ENCODE data around the gene GMNN.

GMNN gene

GRCh38 chr6:24807584-24807983, 32.8 kb downstream of the GMNN start:
- Histone ChIP-seq H3K36me3 (ENCODE audit: control insufficient read depth in 2 of 2, insufficient read depth in 1 of 2, low read length in 2 of 2) (no peaks in the 10 kb centered on the region), H3K9me3 (ENCODE audit: control insufficient read depth, insufficient read depth, low read depth, low read length) (no peaks in the 10 kb centered on the region), H3K4me1 (ENCODE audit: control insufficient read depth, insufficient read depth, low read length) (no peaks in the 10 kb centered on the region), H3K27ac (ENCODE audit: extremely low read depth, low read depth, low read length) (no peak overlapping the region), H3K4me3 (ENCODE audit: low read depth, low read length) (no peak overlapping the region)
- CTCF ChIA-PET: interaction anchor here (0.6 to 1.0 kb wide), 3 partner anchors 10 to 278 kb away, joined by 3 read pairs; no protein-coding TSS in a partner anchor
- POLR2A ChIA-PET: no interaction called here
- no peak for TF ChIP-seq ZNF341 (tag by site-specific recombination; IDR thresholded peaks at IDR 0.05; ENCODE audit: low read depth)
- no peak for TF ChIP-seq ZNF530 (tag by site-specific recombination; IDR thresholded peaks at IDR 0.05; ENCODE audit: low read depth)
- no peak for TF ChIP-seq ZNF585B (tag by site-specific recombination; IDR thresholded peaks at IDR 0.05)
- TF ChIP-seq ZNF624 (tag by site-specific recombination; IDR thresholded peaks at IDR 0.05): no peak
- TF ChIP-seq ZNF677 (tag by site-specific recombination; IDR thresholded peaks at IDR 0.05): no peak
- TF ChIP-seq ZNF19 (tag by site-specific recombination; IDR thresholded peaks at IDR 0.05; ENCODE audit: low read depth): no peak
- no peak for TF ChIP-seq BCL6B (tag by site-specific recombination; IDR thresholded peaks at IDR 0.05)
- TF ChIP-seq ZEB2 (tag by site-specific recombination; IDR thresholded peaks at IDR 0.05): no peak
- no peak for TF ChIP-seq ZNF747 (tag by site-specific recombination; IDR thresholded peaks at IDR 0.05)
- no peak for TF ChIP-seq ZNF24 (tag by site-specific recombination; IDR thresholded peaks at IDR 0.05)
- TF ChIP-seq ZNF629 (tag by site-specific recombination; IDR thresholded peaks at IDR 0.05): no peak
- TF ChIP-seq PRDM2 (tag by site-specific recombination; IDR thresholded peaks at IDR 0.05; ENCODE audit: borderline replicate concordance): no peak
- no peak for TF ChIP-seq ZNF157 (tag by site-specific recombination; IDR thresholded peaks at IDR 0.05)
- no peak for TF ChIP-seq ZNF146 (tag by site-specific recombination; IDR thresholded peaks at IDR 0.05)
- no peak for TF ChIP-seq ZBTB48 (tag by site-specific recombination; IDR thresholded peaks at IDR 0.05)
- TF ChIP-seq ZBTB7A (tag by site-specific recombination; IDR thresholded peaks at IDR 0.05; ENCODE audit: low read depth): no peak
- no peak for TF ChIP-seq PRDM6 (tag by site-specific recombination; IDR thresholded peaks at IDR 0.05)
- TF ChIP-seq KLF9 (tag by site-specific recombination; IDR thresholded peaks at IDR 0.05; ENCODE audit: low read depth): no peak
- TF ChIP-seq ZSCAN18 (tag by site-specific recombination; IDR thresholded peaks at IDR 0.05): no peak
- TF ChIP-seq ZNF549 (tag by site-specific recombination; IDR thresholded peaks at IDR 0.05): no peak
